ENCODE results near the gene CADPS2.

Gene CADPS2

GRCh38 chr7:122588621-122589020 lies 297.6 kb downstream of the CADPS2 start:
- ATAC-seq (ENCODE audit: low read depth) (peak; percentile 46; the same call in 2 of the 3 replicates), DNase-seq (ENCODE audit: low spot score) (no peak)
- H3K36me3 ChIP-seq (ENCODE audit: low read depth): no peaks in the 10 kb centered on the region
- TF ChIP-seq, protein P1, sequence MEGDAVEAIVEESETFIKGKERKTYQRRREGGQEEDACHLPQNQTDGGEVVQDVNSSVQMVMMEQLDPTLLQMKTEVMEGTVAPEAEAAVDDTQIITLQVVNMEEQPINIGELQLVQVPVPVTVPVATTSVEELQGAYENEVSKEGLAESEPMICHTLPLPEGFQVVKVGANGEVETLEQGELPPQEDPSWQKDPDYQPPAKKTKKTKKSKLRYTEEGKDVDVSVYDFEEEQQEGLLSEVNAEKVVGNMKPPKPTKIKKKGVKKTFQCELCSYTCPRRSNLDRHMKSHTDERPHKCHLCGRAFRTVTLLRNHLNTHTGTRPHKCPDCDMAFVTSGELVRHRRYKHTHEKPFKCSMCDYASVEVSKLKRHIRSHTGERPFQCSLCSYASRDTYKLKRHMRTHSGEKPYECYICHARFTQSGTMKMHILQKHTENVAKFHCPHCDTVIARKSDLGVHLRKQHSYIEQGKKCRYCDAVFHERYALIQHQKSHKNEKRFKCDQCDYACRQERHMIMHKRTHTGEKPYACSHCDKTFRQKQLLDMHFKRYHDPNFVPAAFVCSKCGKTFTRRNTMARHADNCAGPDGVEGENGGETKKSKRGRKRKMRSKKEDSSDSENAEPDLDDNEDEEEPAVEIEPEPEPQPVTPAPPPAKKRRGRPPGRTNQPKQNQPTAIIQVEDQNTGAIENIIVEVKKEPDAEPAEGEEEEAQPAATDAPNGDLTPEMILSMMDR (IDR thresholded peaks at IDR 0.05; ENCODE audit: poor library complexity, severe bottlenecking): no peak
- H3K27me3 ChIP-seq (ENCODE audit: insufficient read depth, poor library complexity, severe bottlenecking): no peaks in the 10 kb centered on the region
- H3K9me3 ChIP-seq (ENCODE audit: severe bottlenecking): no peaks in the 10 kb centered on the region
- H3K4me3 ChIP-seq (ENCODE audit: severe bottlenecking): no peak overlapping the region
- H3K27ac ChIP-seq (ENCODE audit: poor library complexity, severe bottlenecking): no peak overlapping the region
- H3K4me1 ChIP-seq (ENCODE audit: insufficient read depth, poor library complexity, severe bottlenecking): no peaks in the 10 kb centered on the region

GRCh38 chr7:122584676-122585251 lies 301.5 kb downstream of the CADPS2 start:
- Histone ChIP-seq H3K27me3 (ENCODE audit: insufficient read depth, poor library complexity, severe bottlenecking) (no peaks in the 10 kb centered on the region), H3K36me3 (ENCODE audit: low read depth) (no peaks in the 10 kb centered on the region), H3K27ac (ENCODE audit: poor library complexity, severe bottlenecking) (no peak overlapping the region), H3K9me3 (ENCODE audit: severe bottlenecking) (no peaks in the 10 kb centered on the region), H3K4me3 (ENCODE audit: severe bottlenecking) (no peak overlapping the region), H3K4me1 (ENCODE audit: insufficient read depth, poor library complexity, severe bottlenecking) (no peaks in the 10 kb centered on the region)
- TF ChIP-seq, protein P1 (IDR thresholded peaks at IDR 0.05; ENCODE audit: poor library complexity, severe bottlenecking): no peak
- ATAC-seq (ENCODE audit: low read depth): no peak
- no peak for DNase-seq (ENCODE audit: low spot score)

DNA sequence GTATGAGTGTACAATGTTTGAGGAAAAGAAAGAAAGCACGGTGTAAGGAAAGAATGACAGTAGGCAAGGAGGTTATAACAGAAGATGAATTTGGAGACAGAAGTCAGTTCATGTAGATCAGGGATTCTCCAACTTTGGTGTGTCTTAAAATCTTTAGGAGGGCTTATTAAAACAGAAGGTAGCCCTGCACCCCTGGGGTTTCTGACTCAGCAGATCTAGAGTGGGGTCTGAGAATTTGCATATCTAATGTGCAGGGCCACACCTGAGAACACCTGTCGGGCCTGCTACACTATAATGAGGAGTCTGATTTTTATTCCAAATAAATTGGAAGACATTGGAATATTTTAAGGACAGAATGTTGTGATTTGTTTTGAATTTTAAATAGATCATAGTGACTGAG lies 307.9 kb downstream of the CADPS2 start:
- Histone ChIP-seq H3K9me3 (ENCODE audit: severe bottlenecking) (no peaks in the 10 kb centered on the region), H3K27ac (ENCODE audit: poor library complexity, severe bottlenecking) (no peak overlapping the region), H3K36me3 (ENCODE audit: low read depth) (no peaks in the 10 kb centered on the region), H3K4me1 (ENCODE audit: insufficient read depth, poor library complexity, severe bottlenecking) (no peaks in the 10 kb centered on the region), H3K4me3 (ENCODE audit: severe bottlenecking) (no peak overlapping the region), H3K27me3 (ENCODE audit: insufficient read depth, poor library complexity, severe bottlenecking) (no peaks in the 10 kb centered on the region)
- DNase-seq (ENCODE audit: low spot score) (no peak), ATAC-seq (ENCODE audit: low read depth) (no peak)
- TF ChIP-seq, protein P1 (IDR thresholded peaks at IDR 0.05; ENCODE audit: poor library complexity, severe bottlenecking): no peak

DNA sequence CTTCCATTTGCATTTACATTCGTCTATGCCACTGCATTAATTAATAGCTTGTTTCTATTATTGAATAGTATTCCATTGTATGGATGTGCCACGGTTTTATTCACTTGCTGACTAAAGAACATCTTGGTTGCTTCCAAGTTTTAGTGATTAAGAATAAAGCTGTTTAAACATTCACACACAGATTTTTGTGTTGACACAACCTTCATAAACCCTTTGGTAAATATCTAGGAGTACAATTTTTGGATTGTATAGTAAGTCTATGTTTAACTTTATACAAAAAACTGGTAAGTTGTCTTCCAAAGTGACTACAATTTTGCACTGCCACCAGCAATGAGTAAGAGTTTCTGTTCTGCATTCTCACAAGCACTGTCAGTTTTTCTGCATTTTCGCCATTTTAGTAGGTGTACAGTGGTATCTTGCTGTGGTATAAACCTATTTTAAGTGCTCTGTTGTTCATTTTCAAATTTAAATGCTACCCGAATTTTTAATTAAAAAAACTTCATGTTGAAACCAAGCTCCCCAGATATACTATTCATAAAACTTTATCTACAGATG lies 308.7 kb downstream of the CADPS2 start:
- ATAC-seq (ENCODE audit: low read depth) (no peak), DNase-seq (ENCODE audit: low spot score) (no peak)
- Histone ChIP-seq H3K4me3 (ENCODE audit: severe bottlenecking) (no peak overlapping the region), H3K36me3 (ENCODE audit: low read depth) (no peaks in the 10 kb centered on the region), H3K9me3 (ENCODE audit: severe bottlenecking) (no peaks in the 10 kb centered on the region), H3K27ac (ENCODE audit: poor library complexity, severe bottlenecking) (no peak overlapping the region), H3K27me3 (ENCODE audit: insufficient read depth, poor library complexity, severe bottlenecking) (no peaks in the 10 kb centered on the region), H3K4me1 (ENCODE audit: insufficient read depth, poor library complexity, severe bottlenecking) (no peaks in the 10 kb centered on the region)
- TF ChIP-seq, protein P1 (IDR thresholded peaks at IDR 0.05; ENCODE audit: poor library complexity, severe bottlenecking): no peak

- H3K4me1 ChIP-seq (ENCODE audit: insufficient read depth, poor library complexity, severe bottlenecking): no peaks in the 10 kb centered on the region
- no peak for ATAC-seq (ENCODE audit: low read depth)
- no peak for DNase-seq (ENCODE audit: low spot score)
- no peaks in the 10 kb centered on the region for H3K27me3 ChIP-seq (ENCODE audit: insufficient read depth, poor library complexity, severe bottlenecking)
- H3K9me3 ChIP-seq (ENCODE audit: severe bottlenecking): no peaks in the 10 kb centered on the region
- H3K27ac ChIP-seq (ENCODE audit: poor library complexity, severe bottlenecking): no peak overlapping the region
- TF ChIP-seq, protein P1 (IDR thresholded peaks at IDR 0.05; ENCODE audit: poor library complexity, severe bottlenecking): no peak
- H3K4me3 ChIP-seq (ENCODE audit: severe bottlenecking): no peak overlapping the region
- no peaks in the 10 kb centered on the region for H3K36me3 ChIP-seq (ENCODE audit: low read depth)
Observed at GRCh38 chr7:122572706-122573105, 313.6 kb downstream of the CADPS2 start.
